Ovary (tissue), 9 donors: Measurements from ENCODE around the gene DNAH8. TPM values are rescaled to one million over a fixed set of nuclear protein-coding genes. Genes with fewer than 3 reads are reported as not detected.

Experiments used
- DNase-seq, 5 donors: peaks; one replicate each; pipeline ENCODE4 v3.0.0-alpha.2; 2019 to 2020
- H3K27ac ChIP-seq, 2 donors: fragments of 200-600 bp; one replicate each; pipeline versions ENCODE4 v1.5.1 to v1.8.0; 2019 to 2022
- H3K27me3 ChIP-seq: fragments of 200-600 bp; one replicate; pipeline ENCODE4 v1.8.0; 2022
- H3K36me3 ChIP-seq: fragments of 200-600 bp; sonication (generic); one replicate; pipeline ENCODE4 v1.5.1; 2019
- H3K4me1 ChIP-seq: one replicate; pipeline ENCODE4 v1.8.1; 2013; ENCODE audit warnings: mild to moderate bottlenecking, moderate library complexity; ENCODE audit not compliant: insufficient read depth
- H3K4me3 ChIP-seq: fragments of 200-600 bp; sonication (generic); one replicate; pipeline ENCODE4 v1.5.1; 2017
- H3K9me3 ChIP-seq, 2 donors: fragments of 200-600 bp in 1 of 2; sonication (generic) in 1 of 2; one replicate each; pipeline versions ENCODE4 v1.5.1 to v1.8.1; 2013 to 2019; ENCODE audit warnings: mild to moderate bottlenecking in 1 of 2, moderate library complexity in 1 of 2
- CTCF ChIP-seq, 3 donors: fragments of 450-650 bp in 2 of 3; fragments of 200-600 bp in 1 of 3; IDR thresholded peaks; one replicate each; pipeline versions ENCODE4 v1.5.1 to v1.8.0; 2016 to 2022; ENCODE audit warnings: antibody characterized with exemption in 3 of 3, mild to moderate bottlenecking in 1 of 3
- EP300 ChIP-seq: sonication (generic); formaldehyde crosslinking; IDR thresholded peaks from one replicate; pipeline ENCODE4 v1.6.1; 2017; ENCODE audit warnings: antibody characterized with exemption
- POLR2A ChIP-seq: fragments of 450-650 bp; IDR thresholded peaks from one replicate; pipeline ENCODE4 v1.6.1; 2017; ENCODE audit warnings: antibody characterized with exemption, mild to moderate bottlenecking, moderate library complexity
- WGBS, 3 donors: extraction: QIAGEN DNeasy Blood & Tissue Kit in 1 of 3; methylation state at CpG; one replicate each; pipeline versions ENCODE4 v1.1.5 to v1.1.7; 2013 to 2017; 5-methylcytosine and 5-hydroxymethylcytosine counted together
- intact Hi-C, 4 donors: fragments of 100-400 bp; cut with DNase I; formaldehyde crosslinking; loops; one replicate each; pipeline versions ENCODE4 v1.11.0 to v1.15.1; 2022 to 2023
- polyA plus RNA-seq, 2 donors: library from polyadenylated mRNA; stranded (reverse); fragments of 200-250 nt in 1 of 2; fragments of 350-450 nt in 1 of 2; fragmentation: Illumina TruSeq in 1 of 2; extraction: RNeasy Lipid Tissue Mini Kit (QIAGEN cat#74804) in 1 of 2; gene quantifications; one replicate each; pipeline ENCODE4 v1.2.3, GENCODE V29; 2013 to 2014
- total RNA-seq, 7 donors: library from RNA; depleted of rRNA in 2 of 7; stranded (reverse); fragments of >200 nt in 2 of 7; fragmentation: NEBNext Ultra II Directional in 3 of 7; extraction: Animal tissue kit (Norgen Biotek cat#: 25700) in 3 of 7; gene quantifications; one replicate each; pipeline versions ENCODE4 v1.1.0 to v1.2.4, GENCODE V29; 2016 to 2023
- donor health status: DM: no; HTN: no; CAD: no; lungs with moderate emphysema.
- donor health status: DM: no; HTN: no; CAD: no.
- donor health status: Bipolar disorder and iron deficiency.
- donor health status: DM: yes; HTN: yes; CAD: no.
- donor health status: DM: no; HTN: no; CAD: no.
- donor health status: DM: yes; HTN: yes; CAD: no.

Gene DNAH8
- total and polyA plus RNA-seq, 9 donors: under 0.01 to 0.08 (median 0.01) TPM; not detected in 4

GRCh38 chr6:38755207-38755606, 40.1 kb downstream of the DNAH8 start:
- no peaks in the 10 kb centered on the region for H3K27me3 ChIP-seq
- DNase-seq: no peak
- 58 to 65% (median 64%) methylated on average over 3 of the region's 3 CpGs for WGBS, 3 donors
- no peaks in the 10 kb centered on the region for H3K9me3 ChIP-seq
- TF ChIP-seq EP300 (no peak), POLR2A (no peak), CTCF (IDR thresholded peaks at IDR 0.05) (no peak)
- intact Hi-C loops: no loop called here
- H3K4me1 ChIP-seq: no peaks in the 10 kb centered on the region
- H3K36me3 ChIP-seq: no peaks in the 10 kb centered on the region
- no peak overlapping the region for H3K27ac ChIP-seq
- H3K4me3 ChIP-seq: no peak overlapping the region

GRCh38 chr6:38755874-38756273, 40.8 kb downstream of the DNAH8 start:
- Histone ChIP-seq H3K36me3 (no peaks in the 10 kb centered on the region), H3K9me3 (no peaks in the 10 kb centered on the region), H3K27ac (no peak overlapping the region), H3K27me3 (no peaks in the 10 kb centered on the region), H3K4me1 (no peaks in the 10 kb centered on the region), H3K4me3 (no peak overlapping the region)
- TF ChIP-seq EP300 (no peak), POLR2A (no peak), CTCF (IDR thresholded peaks at IDR 0.05) (no peak)
- intact Hi-C loops: no loop called here
- WGBS, 3 donors: 87 to 90% (median 88%) methylated on average over 2 of the region's 2 CpGs
- DNase-seq: no peak

GRCh38 chr6:38760097-38760496, 45.0 kb downstream of the DNAH8 start:
- DNase-seq: no peak
- TF ChIP-seq POLR2A (no peak), EP300 (no peak), CTCF (IDR thresholded peaks at IDR 0.05) (no peak)
- no peak overlapping the region for H3K4me3 ChIP-seq
- no peak overlapping the region for H3K27ac ChIP-seq
- no peaks in the 10 kb centered on the region for H3K4me1 ChIP-seq
- WGBS, 3 donors: 81 to 95% (median 88%) methylated on average over 1 of the region's 1 CpG
- H3K36me3 ChIP-seq: no peaks in the 10 kb centered on the region
- no peaks in the 10 kb centered on the region for H3K9me3 ChIP-seq
- H3K27me3 ChIP-seq: no peaks in the 10 kb centered on the region
- intact Hi-C loops: no loop called here

- Histone ChIP-seq H3K4me1 (no peaks in the 10 kb centered on the region), H3K36me3 (no peaks in the 10 kb centered on the region), H3K9me3 (no peaks in the 10 kb centered on the region), H3K27ac (no peak overlapping the region), H3K4me3 (no peak overlapping the region), H3K27me3 (no peaks in the 10 kb centered on the region)
- intact Hi-C loops: no loop called here
- no peak for TF ChIP-seq POLR2A
- no peak for TF ChIP-seq EP300
- no peak for TF ChIP-seq CTCF (IDR thresholded peaks at IDR 0.05)
- no peak for DNase-seq
Measured at GRCh38 chr6:38762848-38763247, 47.7 kb downstream of the DNAH8 start.

GRCh38 chr6:38767560-38767959, 52.4 kb downstream of the DNAH8 start:
- 93 to 96% (median 95%) methylated on average over 2 of the region's 2 CpGs for WGBS, 3 donors
- Histone ChIP-seq H3K36me3 (no peaks in the 10 kb centered on the region), H3K9me3 (no peaks in the 10 kb centered on the region), H3K4me1 (no peaks in the 10 kb centered on the region), H3K27ac (no peak overlapping the region), H3K4me3 (no peak overlapping the region), H3K27me3 (no peaks in the 10 kb centered on the region)
- no peak for TF ChIP-seq EP300
- no peak for TF ChIP-seq POLR2A
- TF ChIP-seq CTCF (IDR thresholded peaks at IDR 0.05): no peak
- intact Hi-C loops: no loop called here
- no peak for DNase-seq
